Ascending aorta (tissue), 2 donors: Measurements from ENCODE around the gene DNAJC5. TPM values are rescaled to one million over a fixed set of nuclear protein-coding genes. Genes with fewer than 3 reads are reported as not detected.

Experiments used
- DNase-seq, 2 donors: peaks; one replicate each; pipeline ENCODE4 v3.0.0-alpha.2; 2019; ENCODE audit warnings: low spot score in 2 of 2
- H3K27ac ChIP-seq, 2 donors: fragments of 200-600 bp; sonication (generic); one replicate each; pipeline ENCODE4 v1.5.1; 2016 to 2017; ENCODE audit warnings: mild to moderate bottlenecking in 1 of 2
- H3K27me3 ChIP-seq: fragments of 200-600 bp; sonication (generic); one replicate; pipeline ENCODE4 v1.5.1; 2017
- H3K36me3 ChIP-seq, 2 donors: fragments of 200-600 bp; sonication (generic); one replicate each; pipeline ENCODE4 v1.5.1; 2016
- H3K4me1 ChIP-seq, 2 donors: fragments of 200-600 bp; sonication (generic); one replicate each; pipeline ENCODE4 v1.5.1; 2016 to 2017; ENCODE audit warnings: mild to moderate bottlenecking in 1 of 2
- H3K4me3 ChIP-seq, 2 donors: fragments of 200-600 bp; sonication (generic); one replicate each; pipeline ENCODE4 v1.5.1; 2016 to 2017; ENCODE audit warnings: mild to moderate bottlenecking in 1 of 2
- H3K9me3 ChIP-seq, 2 donors: fragments of 200-600 bp; sonication (generic); one replicate each; pipeline ENCODE4 v1.5.1; 2016
- CTCF ChIP-seq, 3 experiments: fragments of 200-600 bp in 2 of 3; fragments of 450-650 bp in 1 of 3; sonication (generic) in 2 of 3; IDR thresholded peaks; one replicate each; pipeline ENCODE4 v1.5.1; 2016 to 2019; ENCODE audit warnings: antibody characterized with exemption in 3 of 3, mild to moderate bottlenecking in 1 of 3, moderate library complexity in 1 of 3
- intact Hi-C: fragments of 100-400 bp; cut with DNase I; formaldehyde crosslinking; loops from one replicate; pipeline ENCODE4 v1.15.1; 2023
- total RNA-seq: library from RNA; depleted of rRNA; stranded (reverse); fragments of >200 nt; gene quantifications from one replicate; pipeline ENCODE4 v1.1.0, GENCODE V29; 2016

The DNAJC5 gene
- total RNA-seq, 1 donor from 2014 or later: 42.9 TPM

DNA sequence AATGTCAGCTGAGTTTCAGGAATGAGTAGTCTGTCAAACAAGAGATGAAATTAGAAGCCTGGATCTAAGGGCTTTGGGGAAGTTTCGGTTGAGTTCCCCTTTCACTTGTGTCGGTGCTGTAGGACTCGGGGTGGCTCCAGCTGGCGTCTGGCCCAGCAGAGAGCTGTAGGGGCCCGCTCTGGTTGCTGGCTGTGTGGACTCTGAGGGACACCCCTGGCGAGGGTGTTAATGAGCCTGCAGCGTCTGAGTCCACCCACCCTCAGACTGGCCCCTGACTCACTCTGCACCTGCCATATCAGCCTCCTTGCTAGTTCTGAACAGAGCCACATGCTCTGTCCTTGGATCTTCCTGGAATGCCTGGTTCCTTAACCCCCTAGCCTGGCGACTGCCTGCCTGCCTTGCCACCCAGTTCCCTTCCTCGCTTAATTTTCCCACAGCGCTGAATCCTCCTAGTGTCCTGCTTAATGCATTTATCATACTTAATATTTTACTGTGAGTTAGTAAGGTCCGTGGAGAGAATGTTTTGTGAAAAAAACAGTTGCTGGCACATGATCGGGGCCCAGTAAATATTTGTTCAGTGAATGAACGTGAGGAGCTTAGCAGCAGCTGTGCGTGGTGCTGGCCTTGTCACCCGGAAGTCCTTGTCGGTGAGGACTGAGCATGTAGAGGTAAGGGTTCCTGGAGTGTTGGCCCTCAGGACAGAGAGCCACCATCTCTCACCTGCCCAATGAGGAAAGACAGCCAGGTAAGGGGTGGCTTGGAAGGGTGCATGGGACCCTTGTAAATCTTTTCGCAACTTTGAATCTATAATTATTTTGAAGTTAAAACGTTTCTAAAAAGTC lies 1.6 kb downstream of the DNAJC5 start:
- Histone ChIP-seq H3K36me3 (no peaks in the 10 kb centered on the region), H3K27ac (peak overlapping the region in 1 of 2 donors; percentile 62), H3K4me3 (peak overlapping the region; percentile 77 to 91), H3K27me3 (no peaks in the 10 kb centered on the region), H3K9me3 (no peaks in the 10 kb centered on the region), H3K4me1 (peaks cover 11 to 12% of the 10 kb centered on the region in 2 donors)
- intact Hi-C loops: loop anchor here (10.0 kb wide), 1 partner anchor 272 kb away; the partner anchor contains the start of gene GMEB2
- no peak for TF ChIP-seq CTCF (IDR thresholded peaks at IDR 0.05)
- peak in 1 of 2 donors; percentile 70 for DNase-seq

DNA sequence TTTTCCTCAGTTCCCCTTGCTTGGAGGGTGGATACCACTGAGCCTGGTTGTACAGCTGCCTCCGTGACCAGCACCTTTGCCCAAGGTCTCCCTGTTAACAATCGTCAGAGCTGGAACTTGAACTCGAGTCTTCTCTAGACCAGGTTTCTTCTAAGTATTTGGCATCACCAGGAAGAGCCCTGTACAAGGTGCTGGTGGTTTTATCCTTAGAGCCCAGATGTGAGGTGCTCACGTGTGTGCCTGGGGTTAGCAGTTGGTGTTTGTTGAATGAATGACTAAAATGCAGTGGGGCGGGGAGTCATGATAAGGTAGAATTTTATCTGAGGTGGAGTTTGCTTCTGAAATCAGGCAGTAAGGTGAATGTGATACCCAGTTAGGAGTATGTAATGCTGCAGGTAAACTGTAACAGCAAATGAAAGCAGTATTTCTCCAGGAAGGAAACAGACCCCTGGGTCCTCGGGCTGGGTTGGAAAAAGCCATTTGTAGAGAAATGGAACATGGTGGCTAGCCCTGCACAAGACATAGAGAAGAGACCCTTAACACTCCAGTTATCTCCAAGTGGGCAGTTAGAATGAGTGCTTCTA lies 3.1 kb downstream of the DNAJC5 start:
- Histone ChIP-seq H3K27ac (no peak overlapping the region), H3K9me3 (no peaks in the 10 kb centered on the region), H3K36me3 (no peaks in the 10 kb centered on the region), H3K4me1 (peaks cover 11 to 12% of the 10 kb centered on the region in 2 donors), H3K4me3 (no peak overlapping the region), H3K27me3 (no peaks in the 10 kb centered on the region)
- intact Hi-C loops: loop anchor here (10.0 kb wide), 1 partner anchor 273 kb away; the partner anchor contains the start of gene GMEB2
- DNase-seq: no peak
- TF ChIP-seq CTCF (IDR thresholded peaks at IDR 0.05): no peak

DNA sequence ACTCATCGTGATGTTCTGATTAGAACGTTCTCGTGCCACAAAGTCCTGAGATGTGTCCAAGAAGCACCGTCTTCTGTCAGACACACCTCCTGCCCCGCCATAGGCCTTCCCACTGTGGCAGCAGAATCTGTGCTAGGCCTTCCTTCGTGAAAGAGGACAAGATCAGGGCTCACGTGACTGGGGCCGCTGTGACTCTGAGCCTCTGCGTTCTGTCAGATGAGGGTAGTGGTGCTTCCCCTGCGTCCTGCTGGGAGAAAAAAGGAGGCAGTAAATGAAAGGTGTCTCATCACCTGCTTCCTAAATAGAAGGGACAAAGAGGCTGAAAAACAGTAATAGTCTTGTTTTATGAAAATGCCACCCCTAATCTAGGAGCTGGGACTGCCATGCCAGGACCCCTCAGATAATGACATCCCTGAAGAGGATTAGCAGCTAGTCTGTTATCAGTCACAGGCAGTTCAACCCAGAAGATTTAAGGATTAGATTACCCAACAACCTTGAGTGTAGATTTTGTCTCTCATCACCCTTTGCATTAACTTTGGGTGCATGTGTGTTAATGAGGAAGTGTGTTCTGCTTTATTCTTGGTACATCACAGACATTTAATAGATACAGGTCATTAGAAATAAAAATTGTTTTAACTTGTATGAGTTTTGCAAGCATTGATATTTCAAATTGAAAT lies 4.1 kb downstream of the DNAJC5 start:
- Histone ChIP-seq H3K4me3 (no peak overlapping the region), H3K9me3 (no peaks in the 10 kb centered on the region), H3K27ac (no peak overlapping the region), H3K27me3 (no peaks in the 10 kb centered on the region), H3K4me1 (peaks cover 11% of the 10 kb centered on the region in 2 donors), H3K36me3 (no peaks in the 10 kb centered on the region)
- intact Hi-C loops: loop anchor here (10.0 kb wide), 1 partner anchor 274 kb away; the partner anchor contains the start of gene GMEB2
- TF ChIP-seq CTCF (IDR thresholded peaks at IDR 0.05): no peak
- DNase-seq: no peak

DNA sequence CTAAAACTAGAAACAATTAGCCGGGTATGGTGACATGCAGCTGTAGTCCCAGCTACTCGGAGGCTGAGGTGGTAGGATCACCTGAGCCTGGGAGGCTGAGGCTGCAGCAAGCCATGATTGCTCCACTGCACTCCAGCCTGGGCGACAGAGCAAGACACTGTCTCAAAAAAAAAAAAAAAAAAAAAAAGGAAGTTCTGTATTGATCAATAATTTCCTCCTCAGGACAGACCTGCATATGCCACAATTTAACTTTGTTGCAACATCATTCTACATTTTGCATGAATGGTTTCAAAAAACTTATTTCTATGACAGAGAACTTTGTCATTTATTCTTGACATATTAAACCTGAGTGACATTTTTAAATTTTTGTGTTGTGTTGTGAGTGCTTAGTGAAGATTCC lies 5.5 kb downstream of the DNAJC5 start:
- H3K4me3 ChIP-seq: no peak overlapping the region
- DNase-seq: no peak
- H3K27ac ChIP-seq: no peak overlapping the region
- H3K4me1 ChIP-seq: peaks cover 8 to 9% of the 10 kb centered on the region in 2 donors
- intact Hi-C loops: no loop called here
- no peaks in the 10 kb centered on the region for H3K27me3 ChIP-seq
- no peaks in the 10 kb centered on the region for H3K36me3 ChIP-seq
- H3K9me3 ChIP-seq: no peaks in the 10 kb centered on the region
- TF ChIP-seq CTCF (IDR thresholded peaks at IDR 0.05): no peak

- Histone ChIP-seq H3K4me1 (no peaks in the 10 kb centered on the region), H3K27ac (no peak overlapping the region), H3K9me3 (no peaks in the 10 kb centered on the region), H3K27me3 (no peaks in the 10 kb centered on the region), H3K4me3 (no peak overlapping the region), H3K36me3 (no peaks in the 10 kb centered on the region)
- intact Hi-C loops: no loop called here
- DNase-seq: no peak
- TF ChIP-seq CTCF (IDR thresholded peaks at IDR 0.05): no peak
Measured at GRCh38 chr20:63903796-63904561, 9.1 kb downstream of the DNAJC5 start.
